Measurements from ENCODE around the gene CYRIA.

- TF ChIP-seq GATA2 (IDR thresholded peaks at IDR 0.05; ENCODE audit: low read depth, low read length): no peak
- no peak for TF ChIP-seq GATA3 (IDR thresholded peaks at IDR 0.05; ENCODE audit: low read depth, low read length)
Measured at GRCh38 chr2:16640001-16640700, 25.5 kb downstream of the CYRIA start.

Measured in SH-SY5Y (cell line).